Measurements from ENCODE around the gene KLHL36. TPM values are rescaled to one million over a fixed set of nuclear protein-coding genes. Genes with fewer than 3 reads are reported as not detected.

Gene KLHL36
- total and polyA plus RNA-seq, 12 donors, result 14.7 to 77.9 (median 55.3) TPM

DNA sequence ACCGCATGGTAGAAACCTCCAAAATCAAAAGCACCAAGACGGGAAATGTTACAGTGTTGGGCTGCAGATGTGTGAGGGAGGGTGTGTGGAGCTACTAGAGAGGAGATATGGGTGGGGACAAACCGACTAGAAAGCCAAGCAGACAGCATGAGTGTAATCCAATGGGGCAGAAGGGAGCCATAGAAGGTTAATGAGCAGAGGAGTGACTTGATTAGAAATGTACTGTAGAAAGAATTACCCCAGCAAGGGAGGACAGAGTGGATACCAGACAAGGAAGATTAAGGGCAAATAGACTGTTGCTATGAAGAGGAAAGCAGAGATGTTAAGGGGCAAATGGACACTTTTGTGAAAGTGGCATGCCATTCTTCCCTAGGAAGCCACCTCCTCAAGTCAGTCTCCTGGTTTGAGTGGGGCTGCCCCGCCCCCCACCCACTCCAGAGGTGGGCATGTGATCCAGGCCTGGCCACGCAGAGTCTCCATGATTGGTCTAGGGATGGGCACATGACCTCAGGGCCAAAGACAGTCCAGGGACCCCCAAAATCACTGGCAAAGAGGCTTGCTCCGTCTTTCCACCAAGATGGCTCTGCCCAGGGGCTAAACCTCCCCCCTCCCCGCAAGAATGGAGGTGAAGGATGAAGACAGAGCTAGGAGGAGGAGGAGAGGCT, 34.8 kb upstream of the KLHL36 start:
- intact Hi-C loops (cut with DNase I), result loop anchor here in 1 of 10 donors (10.0 kb wide), 1 partner anchor 329 kb away; no protein-coding TSS in a partner anchor
- no peak for TF ChIP-seq CTCF (IDR thresholded peaks at IDR 0.05)
- peaks cover 3 to 91% (median 19%) of the 10 kb centered on the region in 9 donors for H3K4me1 ChIP-seq
- H3K9me3 ChIP-seq, result peaks cover 0 to 8% (median 0%) of the 10 kb centered on the region in 11 donors
- no peak for ATAC-seq
- H3K36me3 ChIP-seq, result peaks cover 0 to 48% (median 0%) of the 10 kb centered on the region in 9 donors
- DNase-seq, result no peak
- H3K27ac ChIP-seq, result peak overlapping the region in 1 of 10 donors; percentile 13
- peaks cover 0 to 16% (median 0%) of the 10 kb centered on the region in 7 donors for H3K27me3 ChIP-seq
- no peak overlapping the region for H3K4me3 ChIP-seq
- WGBS, 2 donors, result 93 to 95% methylated on average over 7 of the region's 7 CpGs

- intact Hi-C loops (cut with DNase I), result loop anchor here in 1 of 10 donors (10.0 kb wide), 1 partner anchor 329 kb away; no protein-coding TSS in a partner anchor
- peaks cover 3 to 91% (median 19%) of the 10 kb centered on the region in 9 donors for H3K4me1 ChIP-seq
- 81 to 83% methylated on average over 12 of the region's 12 CpGs for WGBS, 2 donors
- peaks cover 0 to 46% (median 0%) of the 10 kb centered on the region in 9 donors for H3K36me3 ChIP-seq
- peaks cover 0 to 8% (median 0%) of the 10 kb centered on the region in 11 donors for H3K9me3 ChIP-seq
- TF ChIP-seq CTCF (IDR thresholded peaks at IDR 0.05), result no peak
- peak overlapping the region in 1 of 10 donors; percentile 95 for H3K4me3 ChIP-seq
- H3K27ac ChIP-seq, result peak overlapping the region in 1 of 10 donors; percentile 13
- ATAC-seq (no peak), DNase-seq (no peak)
- peaks cover 0 to 16% (median 0%) of the 10 kb centered on the region in 7 donors for H3K27me3 ChIP-seq
Observed at GRCh38 chr16:84614073-84614459, 34.2 kb upstream of the KLHL36 start.

GRCh38 chr16:84614623-84614967, 33.7 kb upstream of the KLHL36 start:
- no peak for TF ChIP-seq CTCF (IDR thresholded peaks at IDR 0.05)
- no peak for ATAC-seq
- H3K36me3 ChIP-seq, result peaks cover 0 to 43% (median 0%) of the 10 kb centered on the region in 9 donors
- intact Hi-C loops (cut with DNase I), result loop anchor here in 1 of 10 donors (10.0 kb wide), 1 partner anchor 330 kb away; no protein-coding TSS in a partner anchor
- peaks cover 3 to 90% (median 19%) of the 10 kb centered on the region in 9 donors for H3K4me1 ChIP-seq
- peak overlapping the region in 1 of 10 donors; percentile 95 for H3K4me3 ChIP-seq
- WGBS, 2 donors, result 89 to 92% methylated on average over 3 of the region's 3 CpGs
- peaks cover 0 to 8% (median 0%) of the 10 kb centered on the region in 11 donors for H3K9me3 ChIP-seq
- DNase-seq, result no peak
- H3K27ac ChIP-seq, result peak overlapping the region in 1 of 10 donors; percentile 13
- H3K27me3 ChIP-seq, result peaks cover 0 to 16% (median 0%) of the 10 kb centered on the region in 7 donors

- Histone ChIP-seq H3K27me3 (peaks cover 0 to 16% (median 0%) of the 10 kb centered on the region in 7 donors), H3K27ac (peak overlapping the region in 1 of 10 donors; percentile 13), H3K36me3 (peaks cover 0 to 38% (median 0%) of the 10 kb centered on the region in 9 donors), H3K4me3 (peak overlapping the region in 3 of 10 donors; percentile 3 to 95 (median 15)), H3K4me1 (peaks cover 3 to 84% (median 19%) of the 10 kb centered on the region in 9 donors), H3K9me3 (peaks cover 0 to 3% (median 0%) of the 10 kb centered on the region in 11 donors)
- ATAC-seq (no peak), DNase-seq (no peak)
- TF ChIP-seq CTCF (IDR thresholded peaks at IDR 0.05), result no peak
- 77 to 83% methylated on average over 20 of the region's 20 CpGs for WGBS, 2 donors
- intact Hi-C loops (cut with DNase I), result loop anchor here in 3 of 10 donors (5.0 to 10.0 kb wide), 3 partner anchors 88 to 330 kb away; no protein-coding TSS in a partner anchor
Observed at GRCh38 chr16:84614968-84615813, 33.1 kb upstream of the KLHL36 start.
